Fibroblast of lung (primary cell): Measurements from ENCODE around the gene SLC22A4.

Experiments
- EZH2 ChIP-seq: IDR thresholded peaks from 2 replicates; pipeline ENCODE4 v1.5.1; 2012; ENCODE audit warnings: low read length, control low read depth, mild to moderate bottlenecking; ENCODE audit errors: missing control alignments
- TF ChIP-seq, protein P1 (sequence below), 2 donors: IDR thresholded peaks in 1 of 2; conservative IDR thresholded peaks in 1 of 2; 1 replicate in 1 of 2; 2 replicates in 1 of 2; pipeline ENCODE4 v1.5.1; 2011 to 2012; ENCODE audit warnings: low read length in 2 of 2, control low read depth in 1 of 2, inconsistent platforms in 1 of 2, low read depth in 1 of 2, mild to moderate bottlenecking in 1 of 2

DNA sequence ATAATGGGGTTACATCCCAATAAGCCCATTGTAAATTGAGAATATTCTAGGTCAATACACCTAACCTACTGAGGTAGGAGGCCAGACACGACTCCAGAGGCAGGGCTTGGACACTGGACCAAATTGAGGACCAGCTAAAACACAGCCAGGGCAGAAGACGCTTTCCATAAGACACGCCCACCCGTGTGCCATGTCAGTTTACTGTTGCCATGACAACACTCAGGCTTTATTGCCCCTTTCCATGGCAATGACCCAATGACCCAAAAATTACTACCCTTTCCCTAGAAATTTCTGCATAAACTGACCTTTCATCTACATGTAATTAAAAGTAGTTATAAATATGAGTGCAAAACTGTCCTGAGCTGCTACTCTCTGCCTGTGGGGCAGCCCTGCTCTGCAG is 31.5 kb downstream of the SLC22A4 start:
- TF ChIP-seq, protein P1, sequence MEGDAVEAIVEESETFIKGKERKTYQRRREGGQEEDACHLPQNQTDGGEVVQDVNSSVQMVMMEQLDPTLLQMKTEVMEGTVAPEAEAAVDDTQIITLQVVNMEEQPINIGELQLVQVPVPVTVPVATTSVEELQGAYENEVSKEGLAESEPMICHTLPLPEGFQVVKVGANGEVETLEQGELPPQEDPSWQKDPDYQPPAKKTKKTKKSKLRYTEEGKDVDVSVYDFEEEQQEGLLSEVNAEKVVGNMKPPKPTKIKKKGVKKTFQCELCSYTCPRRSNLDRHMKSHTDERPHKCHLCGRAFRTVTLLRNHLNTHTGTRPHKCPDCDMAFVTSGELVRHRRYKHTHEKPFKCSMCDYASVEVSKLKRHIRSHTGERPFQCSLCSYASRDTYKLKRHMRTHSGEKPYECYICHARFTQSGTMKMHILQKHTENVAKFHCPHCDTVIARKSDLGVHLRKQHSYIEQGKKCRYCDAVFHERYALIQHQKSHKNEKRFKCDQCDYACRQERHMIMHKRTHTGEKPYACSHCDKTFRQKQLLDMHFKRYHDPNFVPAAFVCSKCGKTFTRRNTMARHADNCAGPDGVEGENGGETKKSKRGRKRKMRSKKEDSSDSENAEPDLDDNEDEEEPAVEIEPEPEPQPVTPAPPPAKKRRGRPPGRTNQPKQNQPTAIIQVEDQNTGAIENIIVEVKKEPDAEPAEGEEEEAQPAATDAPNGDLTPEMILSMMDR (conservative IDR thresholded peaks at IDR 0.05 in 1 of 2, IDR thresholded peaks at IDR 0.05 in 1 of 2; ENCODE audit: low read depth in 1 of 2, low read length in 2 of 2): no peak
- no peak for TF ChIP-seq EZH2
